CD14-positive monocyte (primary cell): ENCODE results near the gene MACROD2. TPM values are rescaled to one million over a fixed set of nuclear protein-coding genes. Genes with fewer than 3 reads are reported as not detected.

ENCODE experiments used
- DNase-seq, 3 donors: peaks; one replicate each; pipeline ENCODE4 v3.0.0-alpha.2; 2011 to 2022
- H2AFZ ChIP-seq: 2 replicates; pipeline ENCODE4 v1.6.0; 2012; ENCODE audit warnings: mild to moderate bottlenecking, low read depth, low read length, inconsistent platforms; ENCODE audit not compliant: insufficient read depth, poor library complexity, severe bottlenecking
- H3K27ac ChIP-seq, 2 donors: 1 replicate in 1 of 2; 2 replicates in 1 of 2; pipeline ENCODE4 v1.5.1; 2012 to 2013; ENCODE audit warnings: low read length in 2 of 2, control low read depth in 1 of 2, inconsistent platforms in 1 of 2, low read depth in 1 of 2, mild to moderate bottlenecking in 1 of 2
- H3K27me3 ChIP-seq, 2 donors: one replicate each; pipeline versions ENCODE4 v1.6.0 to v1.6.1; 2011 to 2013; ENCODE audit warnings: low read length in 2 of 2; ENCODE audit not compliant: control insufficient read depth in 2 of 2, insufficient read depth in 2 of 2
- H3K36me3 ChIP-seq, 2 donors: replicated peaks in 1 of 2; 1 replicate in 1 of 2; 2 replicates in 1 of 2; pipeline versions ENCODE4 v1.5.1 to v1.6.1; 2012 to 2013; ENCODE audit warnings: low read length in 2 of 2, control low read depth in 1 of 2, inconsistent platforms in 1 of 2, mild to moderate bottlenecking in 1 of 2; ENCODE audit not compliant: insufficient read depth in 2 of 2, control insufficient read depth in 1 of 2
- H3K4me1 ChIP-seq, 2 donors: 1 replicate in 1 of 2; 2 replicates in 1 of 2; pipeline versions ENCODE4 v1.5.1 to v1.6.1; 2012 to 2013; ENCODE audit warnings: low read length in 2 of 2, control low read depth in 1 of 2, inconsistent platforms in 1 of 2, mild to moderate bottlenecking in 1 of 2, moderate library complexity in 1 of 2; ENCODE audit not compliant: insufficient read depth in 2 of 2, control insufficient read depth in 1 of 2
- H3K4me2 ChIP-seq: replicated peaks from 2 replicates; pipeline ENCODE3; 2012; ENCODE audit warnings: low read length, moderate library complexity, mild to moderate bottlenecking; ENCODE audit not compliant: poor library complexity, severe bottlenecking; ENCODE audit errors: extremely low read depth
- H3K4me3 ChIP-seq, 3 experiments: fragments of 200-600 bp in 1 of 3; sonication (generic) in 1 of 3; replicated peaks in 1 of 3; 1 replicate in 2 of 3; 2 replicates in 1 of 3; pipeline ENCODE4 v1.5.1; 2011 to 2013; ENCODE audit warnings: low read length in 3 of 3, mild to moderate bottlenecking in 3 of 3, control low read depth in 2 of 3, low read depth in 2 of 3, inconsistent platforms in 1 of 3, moderate library complexity in 1 of 3
- H3K79me2 ChIP-seq: 2 replicates; pipeline ENCODE4 v1.6.0; 2012; ENCODE audit warnings: mild to moderate bottlenecking, control low read depth, inconsistent platforms, low read length, moderate library complexity; ENCODE audit not compliant: insufficient read depth
- H3K9ac ChIP-seq: 2 replicates; pipeline ENCODE4 v1.6.0; 2017; ENCODE audit warnings: low read length, mild to moderate bottlenecking; ENCODE audit not compliant: insufficient read depth, poor library complexity, severe bottlenecking
- H3K9me3 ChIP-seq, 2 donors: replicated peaks in 1 of 2; 1 replicate in 1 of 2; 2 replicates in 1 of 2; pipeline versions ENCODE4 v1.5.1 to v1.6.1; 2012 to 2013; ENCODE audit warnings: low read length in 2 of 2, control low read depth in 1 of 2; ENCODE audit not compliant: control insufficient read depth in 1 of 2, insufficient read depth in 1 of 2
- H4K20me1 ChIP-seq: 2 replicates; pipeline ENCODE4 v1.6.0; 2012; ENCODE audit warnings: mild to moderate bottlenecking, low read length, control low read depth, moderate library complexity; ENCODE audit not compliant: insufficient read depth
- H3K27ac Mint-ChIP-seq, 7 donors: one replicate each; pipeline ENCODE4 v1.8.0; 2020; ENCODE audit warnings: mild to moderate bottlenecking in 7 of 7, mixed read lengths in 7 of 7, moderate library complexity in 6 of 7, inconsistent platforms in 2 of 7
- H3K27me3 Mint-ChIP-seq, 3 donors: one replicate each; pipeline ENCODE4 v1.8.0; 2021 to 2022; ENCODE audit warnings: low read depth in 3 of 3, mild to moderate bottlenecking in 3 of 3, mixed read lengths in 3 of 3, moderate library complexity in 3 of 3, inconsistent platforms in 1 of 3
- H3K36me3 Mint-ChIP-seq, 2 donors: one replicate each; pipeline ENCODE4 v1.8.0; 2020; ENCODE audit warnings: mixed read lengths in 2 of 2, inconsistent platforms in 1 of 2, mild to moderate bottlenecking in 1 of 2
- H3K4me1 Mint-ChIP-seq: one replicate; pipeline ENCODE4 v1.8.0; 2020; ENCODE audit warnings: mild to moderate bottlenecking, mixed read lengths
- H3K4me3 Mint-ChIP-seq, 2 donors: one replicate each; pipeline ENCODE4 v1.8.0; 2020; ENCODE audit warnings: mild to moderate bottlenecking in 2 of 2, mixed read lengths in 2 of 2, moderate library complexity in 1 of 2
- H3K9me3 Mint-ChIP-seq, 7 donors: one replicate each; pipeline ENCODE4 v1.8.0; 2020 to 2022; ENCODE audit warnings: mixed read lengths in 7 of 7, mild to moderate bottlenecking in 6 of 7, moderate library complexity in 6 of 7, inconsistent platforms in 2 of 7
- WGBS: methylation state at CpG from one replicate; pipeline ENCODE4 v1.1.5; 2013; ENCODE audit warnings: missing lambda C conversion rate; ENCODE audit not compliant: insufficient coverage; 5-methylcytosine and 5-hydroxymethylcytosine counted together
- intact Hi-C, 2 donors: fragments of 100-400 bp; cut with micrococcal nuclease; formaldehyde crosslinking; loops; one replicate each; pipeline versions ENCODE4 v1.15.0 to v1.15.1; 2023
- polyA plus RNA-seq, 3 donors: library from polyadenylated mRNA; depleted of rRNA in 1 of 3; unstranded in 2 of 3; stranded (reverse) in 1 of 3; fragments of 300-500 nt in 2 of 3; fragments of >200 nt in 1 of 3; fragmentation: Illumina TruSeq in 2 of 3; gene quantifications; 1 replicate in 2 of 3; 2 replicates in 1 of 3; pipeline ENCODE4 v1.2.3, GENCODE V29; 2012 to 2021
- TF ChIP-seq, protein P1 (sequence below): fragments of 200-600 bp; IDR thresholded peaks from one replicate; pipeline ENCODE4 v1.8.0; 2022; ENCODE audit warnings: antibody characterized with exemption, mild to moderate bottlenecking

The MACROD2 gene
- polyA plus RNA-seq, 3 donors, result 0.23 TPM; not detected in 2

DNA sequence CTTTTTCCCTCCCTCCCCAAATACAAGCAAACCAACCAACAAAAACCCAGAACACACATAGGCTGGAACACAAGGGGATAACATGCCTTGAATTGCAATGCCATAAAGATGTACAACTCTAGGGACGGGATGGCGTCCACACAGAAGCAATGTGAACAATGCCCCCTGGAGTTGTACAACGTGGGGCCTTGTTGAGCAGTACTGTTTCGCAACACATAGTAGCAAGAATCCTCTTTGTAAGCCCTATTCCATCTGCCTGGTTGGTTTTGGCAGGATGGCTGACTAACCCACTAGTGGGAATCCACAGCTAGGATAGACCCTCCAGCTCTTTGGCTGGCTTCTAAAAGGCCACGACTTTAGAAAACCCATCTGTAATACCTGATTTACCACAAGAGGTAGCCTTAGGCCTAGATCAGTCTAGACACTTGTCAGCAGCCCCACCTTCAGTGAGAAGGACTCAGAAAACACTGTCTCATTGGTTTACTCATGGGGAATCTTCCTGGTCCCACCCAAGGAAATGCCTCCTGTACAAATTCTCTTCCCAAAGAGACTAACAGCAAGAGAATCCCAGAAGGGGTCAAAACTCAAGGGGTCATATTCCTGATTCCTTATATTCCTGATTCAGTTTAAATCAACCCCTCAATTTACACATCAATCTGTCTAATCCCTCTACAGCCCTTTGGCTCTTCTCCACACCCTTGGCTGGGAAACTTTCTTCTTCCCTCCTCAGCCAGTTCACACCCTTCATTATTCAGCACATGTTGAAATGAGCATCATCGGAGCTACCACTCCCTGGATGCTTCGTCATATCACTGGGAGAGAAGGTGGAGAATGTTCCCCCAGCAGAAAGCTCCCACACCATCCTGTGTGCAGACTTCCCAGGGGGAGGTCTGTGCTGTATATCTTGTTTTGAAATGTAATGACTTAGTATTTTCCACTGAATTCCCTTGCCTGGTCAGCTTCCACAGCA is 964.5 kb downstream of the MACROD2 start:
- H3K27ac Mint-ChIP-seq, result no peak overlapping the region
- intact Hi-C loops, result no loop called here
- H3K4me2 ChIP-seq, result no peak overlapping the region

DNA sequence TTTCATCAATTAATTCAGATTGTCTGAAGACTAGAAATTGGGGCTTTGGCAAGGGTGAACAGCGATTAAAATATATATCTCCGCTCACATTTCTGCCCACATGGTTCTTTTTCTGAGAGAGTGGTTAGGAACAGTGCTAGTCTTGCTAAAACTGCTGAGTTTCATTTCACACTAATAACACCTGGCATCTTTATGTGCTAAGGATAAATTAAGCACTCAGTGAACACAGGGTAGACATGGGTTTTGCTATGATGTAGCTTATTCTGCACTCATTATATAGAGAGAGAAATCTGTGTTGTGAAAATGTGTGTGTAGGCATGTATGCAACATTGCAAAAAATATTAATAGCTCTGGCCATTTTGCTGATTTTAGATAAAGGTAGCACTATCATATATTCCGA is 965.5 kb downstream of the MACROD2 start:
- intact Hi-C loops, result no loop called here
- no peak overlapping the region for H2AFZ ChIP-seq
- H3K27me3 Mint-ChIP-seq, result peaks cover 1 to 4% (median 2%) of the 10 kb centered on the region in 3 donors
- no peak overlapping the region for H3K4me3 Mint-ChIP-seq
- TF ChIP-seq, protein P1, sequence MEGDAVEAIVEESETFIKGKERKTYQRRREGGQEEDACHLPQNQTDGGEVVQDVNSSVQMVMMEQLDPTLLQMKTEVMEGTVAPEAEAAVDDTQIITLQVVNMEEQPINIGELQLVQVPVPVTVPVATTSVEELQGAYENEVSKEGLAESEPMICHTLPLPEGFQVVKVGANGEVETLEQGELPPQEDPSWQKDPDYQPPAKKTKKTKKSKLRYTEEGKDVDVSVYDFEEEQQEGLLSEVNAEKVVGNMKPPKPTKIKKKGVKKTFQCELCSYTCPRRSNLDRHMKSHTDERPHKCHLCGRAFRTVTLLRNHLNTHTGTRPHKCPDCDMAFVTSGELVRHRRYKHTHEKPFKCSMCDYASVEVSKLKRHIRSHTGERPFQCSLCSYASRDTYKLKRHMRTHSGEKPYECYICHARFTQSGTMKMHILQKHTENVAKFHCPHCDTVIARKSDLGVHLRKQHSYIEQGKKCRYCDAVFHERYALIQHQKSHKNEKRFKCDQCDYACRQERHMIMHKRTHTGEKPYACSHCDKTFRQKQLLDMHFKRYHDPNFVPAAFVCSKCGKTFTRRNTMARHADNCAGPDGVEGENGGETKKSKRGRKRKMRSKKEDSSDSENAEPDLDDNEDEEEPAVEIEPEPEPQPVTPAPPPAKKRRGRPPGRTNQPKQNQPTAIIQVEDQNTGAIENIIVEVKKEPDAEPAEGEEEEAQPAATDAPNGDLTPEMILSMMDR, result no peak
- no peaks in the 10 kb centered on the region for H3K79me2 ChIP-seq
- H3K4me2 ChIP-seq, result no peak overlapping the region
- no peaks in the 10 kb centered on the region for H3K9me3 ChIP-seq
- H3K27ac ChIP-seq, result no peak overlapping the region
- H3K9me3 Mint-ChIP-seq, result peaks cover 1 to 13% (median 5%) of the 10 kb centered on the region in 7 donors
- H3K4me1 Mint-ChIP-seq, result no peaks in the 10 kb centered on the region
- H4K20me1 ChIP-seq, result no peaks in the 10 kb centered on the region
- no peaks in the 10 kb centered on the region for H3K36me3 Mint-ChIP-seq
- no peak overlapping the region for H3K4me3 ChIP-seq
- DNase-seq, result no peak
- H3K36me3 ChIP-seq, result no peaks in the 10 kb centered on the region
- H3K27me3 ChIP-seq, result no peaks in the 10 kb centered on the region
- no peak overlapping the region for H3K9ac ChIP-seq
- no CpG with 5 or more reads among the region's 3 CpGs for WGBS
- H3K4me1 ChIP-seq, result no peaks in the 10 kb centered on the region
- H3K27ac Mint-ChIP-seq, result no peak overlapping the region

More for the DNA sequence above, 964.5 kb downstream of the MACROD2 start:
- Histone ChIP-seq H4K20me1 (no peaks in the 10 kb centered on the region), H3K4me1 (no peaks in the 10 kb centered on the region), H3K9ac (no peak overlapping the region), H3K27me3 (no peaks in the 10 kb centered on the region), H3K36me3 (no peaks in the 10 kb centered on the region), H3K4me3 (no peak overlapping the region), H3K79me2 (no peaks in the 10 kb centered on the region), H2AFZ (no peak overlapping the region), H3K27ac (no peak overlapping the region), H3K9me3 (no peaks in the 10 kb centered on the region)
- no peaks in the 10 kb centered on the region for H3K36me3 Mint-ChIP-seq
- TF ChIP-seq, protein P1, result no peak
- H3K4me1 Mint-ChIP-seq, result no peaks in the 10 kb centered on the region
- H3K27me3 Mint-ChIP-seq, result peaks cover 1 to 4% (median 4%) of the 10 kb centered on the region in 3 donors
- H3K4me3 Mint-ChIP-seq, result no peak overlapping the region
- peaks cover 1 to 13% (median 5%) of the 10 kb centered on the region in 7 donors for H3K9me3 Mint-ChIP-seq
- no peak for DNase-seq
- 97% methylated on average over 5 of the region's 7 CpGs for WGBS
